ENCODE results near the gene SH3TC2.
"Not testable (repeated sequence)": the region's sequence is repeated elsewhere in the genome, so short reads cannot be mapped to it uniquely, and the experiment has no call there.

SH3TC2 gene

DNA sequence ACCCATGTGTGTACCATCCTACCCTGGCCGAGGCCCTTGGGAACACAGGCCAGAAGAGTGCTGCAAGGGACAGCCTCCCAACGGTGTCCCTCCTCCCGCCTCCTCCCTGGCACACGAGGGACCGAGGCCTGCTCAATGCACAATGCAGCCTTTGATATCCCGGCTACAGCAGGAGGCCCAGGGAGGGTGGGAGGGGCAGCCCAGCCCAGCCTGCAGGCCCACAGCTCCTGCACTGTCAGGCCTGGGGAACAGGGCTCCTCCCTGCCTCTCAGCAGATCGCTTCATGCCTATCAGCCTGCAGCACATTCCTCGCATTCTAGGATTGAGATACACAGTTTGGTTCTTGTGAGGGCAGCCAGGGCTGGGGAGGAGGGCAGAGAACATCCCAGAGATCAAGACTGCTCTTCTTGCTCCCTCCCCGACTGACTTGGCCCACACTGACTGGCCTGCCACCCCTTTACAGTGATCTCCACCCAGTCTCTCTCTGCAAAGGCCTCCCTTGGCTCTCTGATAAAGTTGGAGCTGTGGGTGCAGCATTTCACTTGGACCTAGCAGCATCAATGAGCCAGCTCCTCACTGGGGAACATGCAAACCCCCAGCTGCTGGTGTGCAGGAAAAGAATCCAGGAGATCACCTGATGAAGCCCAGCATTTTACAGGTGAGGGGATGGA, at the start of gene SH3TC2:
Gene SH3TC2, minus strand, starts transcription at position 46 of the 671 bp plus-strand sequence. Its CDS starts 40 bp downstream, at position 6.
- no peak for DNase-seq

DNA sequence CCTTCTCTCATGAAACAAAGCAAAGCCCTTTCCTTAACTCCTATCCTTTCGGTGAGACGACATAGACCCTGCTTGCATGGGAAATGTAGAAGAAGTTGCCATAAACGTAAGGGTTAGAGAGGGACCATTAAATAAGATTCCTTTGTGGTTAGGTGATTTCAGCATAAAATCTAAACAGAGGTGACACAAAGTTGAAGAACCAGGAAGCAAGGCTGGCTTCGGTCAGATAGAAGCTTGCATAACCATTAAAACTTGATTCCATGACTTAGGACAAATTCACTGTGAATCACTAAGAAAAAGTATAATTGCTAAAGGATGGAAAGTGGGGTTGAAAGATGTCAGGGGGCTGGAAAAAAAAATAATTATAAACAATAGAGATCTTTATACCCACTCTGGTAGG, 47.5 kb upstream of the SH3TC2 start:
- DNase-seq = no peak

DNA sequence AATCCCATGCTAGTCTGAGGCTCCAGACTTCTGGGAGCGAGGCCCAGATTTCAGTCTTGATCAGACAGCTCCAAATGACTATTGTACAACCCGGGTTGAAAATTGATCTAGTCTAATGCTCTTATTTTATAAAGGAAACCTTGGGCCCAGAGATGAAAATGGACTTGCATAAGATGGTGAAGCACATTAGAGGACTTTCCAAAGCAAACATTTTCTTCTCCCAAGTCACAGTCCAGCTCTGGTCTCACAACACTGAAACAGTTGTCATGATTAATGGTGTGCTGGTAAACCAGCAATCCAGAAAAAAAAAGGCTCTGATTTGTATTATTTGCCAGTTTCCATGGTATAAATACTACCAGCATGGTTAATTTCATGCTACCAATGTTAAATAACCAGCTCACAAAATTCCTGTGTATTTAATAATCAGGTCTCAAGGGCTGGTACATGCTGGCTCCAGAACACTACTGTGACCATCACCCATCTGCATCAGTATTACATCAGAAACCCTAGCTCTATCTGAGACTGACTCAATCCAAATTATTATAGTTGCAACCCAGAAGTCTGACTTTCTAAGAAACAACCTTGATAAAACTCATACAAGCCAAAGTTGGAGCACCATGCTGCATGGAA, 45.9 kb upstream of the SH3TC2 start:
- DNase-seq = no peak

DNA sequence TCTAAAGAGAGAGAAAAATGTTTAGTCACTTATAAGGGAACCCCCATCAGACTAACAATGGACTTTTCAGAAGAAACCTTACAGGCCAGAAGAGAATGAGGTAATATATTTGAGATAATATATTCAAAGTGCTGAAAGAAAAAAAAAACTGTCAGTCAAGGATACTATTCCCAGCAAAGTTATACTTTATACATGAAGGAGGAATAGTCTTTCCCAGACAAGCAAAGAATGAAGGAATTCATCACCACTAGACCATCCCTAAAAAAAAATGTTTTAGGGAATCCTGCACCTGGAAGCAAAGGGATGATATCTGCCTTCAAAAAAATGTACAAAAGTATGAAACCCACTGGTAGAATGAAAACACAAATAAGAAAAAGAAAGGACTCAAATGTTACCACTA, 37.5 kb upstream of the SH3TC2 start:
- DNase-seq = no peak

DNA sequence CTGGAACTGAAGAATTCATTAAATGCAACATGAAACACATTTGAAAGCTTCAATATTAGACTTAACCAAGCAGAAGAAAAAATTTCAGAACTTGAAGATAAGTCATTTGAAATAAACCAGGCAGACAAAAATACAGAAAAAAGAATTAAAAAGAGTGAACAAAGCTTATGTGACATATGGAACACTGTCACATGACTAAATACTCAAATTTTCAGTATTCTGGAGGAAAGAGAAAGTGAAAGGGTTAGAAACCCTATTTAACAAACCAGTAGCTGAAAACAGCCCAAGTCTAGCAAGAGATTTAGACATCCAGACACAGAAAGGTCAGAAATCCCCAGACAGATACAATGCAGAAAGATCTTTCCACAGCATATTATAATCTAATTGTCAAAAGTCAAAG, 37.1 kb upstream of the SH3TC2 start:
- DNase-seq = no peak

DNA sequence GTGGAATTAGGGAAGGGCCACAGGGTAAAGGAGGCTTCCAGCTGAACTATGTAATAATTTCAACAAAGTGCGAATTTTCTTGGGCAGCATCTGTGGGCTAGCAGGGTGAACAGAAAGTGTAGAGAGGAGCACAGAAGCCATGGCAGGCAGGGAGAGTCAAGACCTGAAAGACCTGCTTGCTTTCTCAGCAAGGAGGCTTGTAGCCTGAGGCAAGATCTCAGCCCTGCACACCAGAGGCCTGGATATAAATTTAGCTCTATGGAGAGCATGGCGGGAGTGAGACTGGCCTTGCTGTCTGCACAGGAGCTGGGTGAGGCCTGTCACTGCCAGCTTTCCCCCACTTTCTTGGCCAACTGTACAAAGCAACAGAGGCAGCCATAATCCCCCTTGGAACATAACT, 32.1 kb upstream of the SH3TC2 start:
- no peak for DNase-seq

DNA sequence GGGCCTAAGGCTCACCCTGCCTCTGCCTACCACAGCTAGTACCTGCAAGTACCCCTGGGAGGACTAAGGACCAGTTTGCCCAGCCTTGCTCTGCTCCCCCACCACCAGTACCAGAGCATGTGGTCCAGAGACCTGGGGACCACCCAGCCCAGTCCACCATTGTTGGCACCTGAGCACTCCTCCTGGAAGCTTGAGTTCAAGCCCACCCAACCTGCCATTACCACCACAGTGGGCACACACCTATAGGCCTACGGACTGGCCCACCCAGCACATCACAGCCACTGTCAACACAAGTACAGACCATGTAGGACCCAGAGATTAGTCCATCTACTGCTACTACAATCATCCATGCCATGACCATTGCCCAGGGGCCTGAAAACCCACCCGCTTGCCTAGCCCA, 30.8 kb upstream of the SH3TC2 start:
- DNase-seq = no peak

DNA sequence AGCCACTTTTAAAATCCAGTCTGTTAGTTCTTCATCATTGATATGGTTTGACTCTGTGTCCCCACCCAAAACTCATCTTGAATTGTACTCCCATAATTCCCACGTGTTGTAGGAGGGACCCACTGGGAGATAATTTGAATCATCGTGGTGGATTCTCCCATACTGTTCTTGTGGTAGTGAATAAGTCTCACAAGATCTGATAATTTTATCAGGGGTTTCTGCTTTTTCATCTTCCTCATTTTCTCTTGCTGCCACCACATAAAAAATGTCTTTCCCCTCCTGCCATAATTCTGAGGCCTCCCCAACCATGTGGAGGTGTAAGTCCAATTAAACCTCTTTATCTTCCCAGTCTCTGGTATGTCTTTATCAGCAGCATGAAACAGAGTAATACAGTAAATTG, 26.9 kb upstream of the SH3TC2 start:
- no peak for DNase-seq

DNA sequence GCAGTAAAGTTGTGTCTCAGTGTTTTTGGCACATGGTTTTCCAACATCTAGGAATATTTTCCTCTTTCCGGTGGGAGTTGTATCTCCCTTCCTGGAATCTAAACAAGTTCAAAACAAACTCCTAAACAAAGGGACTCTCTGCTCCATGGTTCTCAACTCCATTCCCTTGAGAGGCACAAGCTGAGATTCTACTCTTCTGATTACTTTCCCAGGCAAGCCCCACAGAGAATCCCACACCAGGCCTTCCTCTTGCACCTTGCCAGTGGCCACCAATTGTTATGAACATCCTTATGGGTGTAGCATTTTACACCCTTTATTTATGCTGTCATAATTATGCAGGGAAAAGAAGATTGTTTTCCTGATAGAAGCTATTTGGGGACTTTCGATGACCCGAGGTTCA, 25.8 kb upstream of the SH3TC2 start:
- DNase-seq = no peak

DNA sequence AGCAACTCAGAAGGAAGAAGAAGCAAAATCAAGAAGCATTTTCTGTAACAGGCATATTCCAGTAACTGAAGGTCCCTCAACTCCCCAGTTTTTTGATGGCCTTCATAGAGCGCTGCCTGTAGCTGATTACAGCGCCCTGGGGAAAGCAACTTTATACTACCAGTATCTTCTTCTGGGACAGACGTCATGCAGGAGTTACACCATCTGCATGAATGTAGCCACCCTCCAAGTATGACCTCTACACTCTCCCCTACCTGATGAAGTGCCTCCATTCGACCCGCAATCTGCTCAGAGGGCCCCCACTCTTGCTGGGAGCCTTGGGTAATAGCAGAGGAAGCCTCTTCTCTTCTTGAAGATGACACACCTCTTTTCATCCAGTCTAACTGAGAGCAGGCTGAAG, 21.0 kb upstream of the SH3TC2 start:
- no peak for DNase-seq

DNA sequence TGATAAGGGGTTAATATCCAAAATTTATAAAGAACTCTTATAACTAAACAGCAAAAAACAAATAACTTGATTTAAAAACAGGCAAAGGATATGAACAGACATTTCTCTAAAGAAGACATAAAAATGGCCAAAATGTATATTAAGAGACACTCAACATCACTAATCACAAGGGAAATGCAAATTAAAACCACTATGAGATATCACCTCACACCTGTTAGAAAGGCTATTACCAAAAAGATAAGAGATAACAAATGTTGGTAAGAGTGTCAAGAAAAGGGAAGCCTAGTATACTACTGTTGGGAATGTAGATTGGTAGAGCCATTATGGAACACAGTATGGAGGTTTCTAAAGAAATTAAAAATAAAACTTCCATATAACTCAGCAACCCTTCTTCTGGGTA, 19.4 kb upstream of the SH3TC2 start:
- DNase-seq = no peak

DNA sequence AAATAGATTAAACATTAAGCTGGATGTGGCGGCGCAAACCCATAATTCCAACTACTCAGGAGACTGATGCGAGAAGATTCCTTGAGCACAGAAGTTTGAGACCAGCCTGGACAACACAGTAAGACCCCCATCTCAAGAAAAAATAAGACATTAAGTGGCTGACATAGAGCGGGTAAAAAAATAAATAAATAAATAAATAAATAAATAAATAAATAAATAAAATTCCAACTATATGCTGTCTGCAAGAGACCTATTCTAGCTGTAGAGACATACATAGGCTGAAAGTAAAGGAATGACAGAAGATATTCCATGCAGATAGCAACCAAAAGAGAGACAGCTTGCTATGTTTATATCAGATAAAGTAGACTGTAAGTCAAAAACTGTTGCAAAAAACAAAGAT, 17.4 kb upstream of the SH3TC2 start:
- no peak for DNase-seq

DNA sequence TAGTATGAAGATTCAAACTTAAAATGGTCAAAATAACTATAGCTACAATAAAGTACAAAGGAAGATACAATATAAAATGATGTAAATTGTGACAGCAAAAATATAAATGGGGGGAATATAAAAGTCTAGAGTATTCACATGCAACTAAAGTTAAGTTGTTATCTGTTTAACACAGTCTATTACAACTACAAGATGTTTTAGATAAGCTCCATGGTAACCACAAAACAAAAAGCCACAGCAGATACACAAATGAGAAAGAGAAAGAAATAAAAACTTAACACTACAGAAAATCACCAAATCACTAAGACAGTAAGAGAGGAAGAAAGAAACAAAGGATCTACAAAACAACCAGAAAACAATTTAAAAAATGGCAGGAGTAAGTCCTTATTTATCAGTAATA, 17.0 kb upstream of the SH3TC2 start:
- DNase-seq = no peak

DNA sequence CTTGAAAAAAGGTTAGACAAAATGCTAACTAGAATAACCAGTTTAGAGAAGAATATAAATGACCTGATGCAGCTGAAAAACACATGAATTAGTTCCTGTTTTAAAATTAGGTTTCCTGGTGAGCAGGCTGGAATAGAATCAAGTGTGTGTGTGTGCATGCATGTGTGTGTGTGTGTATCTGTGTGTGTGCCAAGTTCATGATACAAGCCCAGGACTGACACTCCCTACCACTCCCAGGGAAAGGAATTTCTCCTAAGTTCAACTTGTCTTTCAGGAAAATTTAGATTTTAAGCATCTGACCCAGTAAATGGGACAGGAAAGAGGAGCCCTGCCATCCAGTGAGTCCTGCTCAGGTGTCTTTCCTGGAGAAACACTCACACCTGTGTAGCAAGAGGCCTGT, 11.2 kb upstream of the SH3TC2 start:
- not testable (repeated sequence) for DNase-seq

DNA sequence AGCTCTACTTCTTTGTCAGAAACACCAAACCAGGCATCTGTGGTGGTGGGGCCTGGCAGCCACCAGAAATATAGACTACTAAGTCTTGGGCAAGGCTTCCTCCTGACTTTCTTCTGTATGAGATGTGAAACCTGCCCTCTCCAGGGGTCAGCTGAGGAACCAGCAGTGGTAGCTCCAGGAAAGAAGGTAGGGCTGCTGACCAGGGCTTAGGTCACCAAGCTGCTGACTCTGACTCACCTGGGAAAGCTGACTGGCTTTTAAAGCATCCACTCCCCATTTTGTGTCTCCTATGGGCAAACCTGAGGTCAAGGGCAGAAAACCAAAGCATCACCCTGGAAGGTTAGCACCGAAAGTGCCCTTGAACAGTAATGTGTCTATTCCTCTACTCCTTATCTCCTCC, 10.4 kb upstream of the SH3TC2 start:
- DNase-seq = no peak

DNA sequence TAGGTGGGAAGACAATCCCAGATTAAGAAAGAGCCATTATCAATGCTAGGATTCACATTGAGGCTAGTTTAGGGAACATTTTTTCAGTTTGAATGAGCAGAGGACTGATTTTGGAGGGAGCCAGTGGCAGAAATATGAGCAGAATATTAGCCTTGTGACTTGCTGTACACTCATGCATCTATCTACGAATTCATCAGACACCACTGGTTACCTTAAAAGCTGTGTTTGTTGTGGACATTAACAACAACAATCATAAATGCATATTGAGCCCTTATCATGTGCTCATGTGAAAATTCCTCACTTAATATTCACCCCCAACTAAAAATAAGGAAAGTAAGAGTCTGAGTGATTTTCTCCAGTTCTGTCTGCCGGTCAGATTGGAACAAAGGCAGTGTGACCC, 9.9 kb upstream of the SH3TC2 start:
- DNase-seq = no peak

DNA sequence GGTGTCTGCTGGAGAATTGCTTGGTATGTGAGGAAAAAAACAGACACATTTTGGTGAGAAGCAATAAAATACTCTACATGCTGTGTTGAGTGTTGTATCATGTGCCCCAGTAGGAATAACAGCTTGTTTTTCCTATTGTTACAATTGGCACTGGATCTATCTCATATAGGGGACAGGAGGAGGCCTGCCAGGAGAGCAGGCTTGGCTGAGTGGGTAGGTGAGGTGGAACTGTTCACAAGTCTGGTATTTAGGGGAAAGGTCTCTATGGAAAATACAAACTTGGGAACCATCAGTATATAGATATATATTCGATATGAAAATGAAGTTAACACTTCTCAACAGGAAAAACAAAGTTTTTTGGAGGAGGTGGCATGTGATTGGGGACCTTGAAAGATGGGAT, 9.5 kb upstream of the SH3TC2 start:
- no peak for DNase-seq

DNA sequence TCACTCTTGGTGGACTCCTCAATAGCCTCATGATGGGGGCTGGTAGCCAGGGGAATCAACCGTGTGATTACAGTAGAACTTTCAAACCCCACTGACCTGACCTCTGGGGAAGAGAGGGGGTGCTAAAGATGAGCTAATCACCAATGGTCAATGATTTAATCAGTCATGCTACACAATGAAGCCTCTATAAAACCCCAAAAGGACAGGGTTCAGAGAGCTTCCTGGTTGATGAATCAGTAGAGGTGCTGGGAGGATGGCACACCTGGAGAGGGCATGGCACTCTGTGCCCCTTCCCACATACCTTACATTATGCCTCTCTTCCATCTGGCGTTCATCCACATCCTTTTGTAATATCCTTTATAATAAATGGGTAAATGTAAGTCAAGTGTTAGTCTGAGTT, 8.9 kb upstream of the SH3TC2 start:
- DNase-seq = no peak

DNA sequence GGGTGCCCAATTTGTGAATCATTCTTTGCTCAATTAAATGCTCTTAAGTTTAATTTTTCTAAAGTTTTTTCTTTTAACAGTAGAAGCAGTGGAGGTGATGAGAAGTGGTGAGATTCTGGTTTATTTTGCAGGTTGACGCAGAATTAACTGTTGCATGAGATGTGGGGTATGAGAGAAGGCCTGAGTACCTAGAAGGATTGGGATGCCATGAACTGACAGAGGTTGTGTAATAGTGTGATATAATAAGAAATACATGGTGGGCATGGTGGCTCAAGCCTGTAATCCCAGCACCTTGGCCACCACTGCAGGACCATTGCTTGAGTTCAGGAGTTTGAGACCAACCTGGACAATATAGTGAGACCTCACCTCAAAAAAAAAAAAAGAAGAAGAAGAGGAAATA, 8.4 kb upstream of the SH3TC2 start:
- no peak for DNase-seq

DNA sequence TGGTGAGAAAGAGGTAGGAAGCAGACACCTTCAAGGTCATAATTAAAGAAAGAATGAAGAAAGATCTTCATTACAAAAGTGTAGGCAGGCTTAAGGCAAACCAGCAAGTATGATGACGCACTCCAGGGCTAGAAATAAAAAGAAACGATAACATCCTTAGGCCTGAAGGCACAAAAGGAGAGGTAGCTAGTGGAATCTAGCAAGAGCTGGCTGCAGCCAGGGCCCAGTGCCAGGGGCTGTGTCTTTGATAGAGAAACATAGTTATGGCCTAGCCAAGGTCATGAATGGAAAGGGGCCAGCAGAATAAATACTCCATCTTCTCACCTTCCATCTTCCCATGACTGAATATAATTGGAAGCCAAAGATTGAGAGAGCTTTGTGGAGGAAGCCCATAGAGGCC, 6.8 kb upstream of the SH3TC2 start:
- DNase-seq = no peak

DNA sequence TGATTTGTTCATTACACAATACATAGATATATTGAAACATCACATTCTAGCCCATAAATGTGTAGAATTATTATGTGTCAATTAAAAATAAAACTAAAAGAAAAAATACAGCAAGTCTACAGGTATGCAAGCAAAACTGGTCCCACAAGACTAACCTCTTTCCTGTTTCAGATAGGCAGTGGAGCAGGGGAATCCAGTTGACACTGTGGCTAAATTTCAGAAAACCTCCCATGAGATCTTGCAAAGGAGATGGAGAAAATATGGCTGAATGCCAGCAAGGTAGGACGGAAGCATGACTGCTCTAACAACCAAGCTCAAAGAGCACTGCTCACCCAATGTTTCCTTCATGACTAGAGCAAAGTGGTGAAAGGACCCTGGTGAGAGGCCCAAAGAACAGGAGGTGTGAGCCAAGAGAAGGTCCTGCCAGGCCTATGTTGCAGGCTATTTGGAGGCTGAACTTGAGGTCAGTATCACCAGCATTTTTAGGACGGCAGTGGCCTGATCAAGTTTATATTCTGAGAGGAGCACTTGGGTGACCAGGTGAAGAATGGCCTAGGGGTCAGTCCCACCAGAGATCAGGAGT, 1.1 kb upstream of the SH3TC2 start:
- no peak for DNase-seq

DNA sequence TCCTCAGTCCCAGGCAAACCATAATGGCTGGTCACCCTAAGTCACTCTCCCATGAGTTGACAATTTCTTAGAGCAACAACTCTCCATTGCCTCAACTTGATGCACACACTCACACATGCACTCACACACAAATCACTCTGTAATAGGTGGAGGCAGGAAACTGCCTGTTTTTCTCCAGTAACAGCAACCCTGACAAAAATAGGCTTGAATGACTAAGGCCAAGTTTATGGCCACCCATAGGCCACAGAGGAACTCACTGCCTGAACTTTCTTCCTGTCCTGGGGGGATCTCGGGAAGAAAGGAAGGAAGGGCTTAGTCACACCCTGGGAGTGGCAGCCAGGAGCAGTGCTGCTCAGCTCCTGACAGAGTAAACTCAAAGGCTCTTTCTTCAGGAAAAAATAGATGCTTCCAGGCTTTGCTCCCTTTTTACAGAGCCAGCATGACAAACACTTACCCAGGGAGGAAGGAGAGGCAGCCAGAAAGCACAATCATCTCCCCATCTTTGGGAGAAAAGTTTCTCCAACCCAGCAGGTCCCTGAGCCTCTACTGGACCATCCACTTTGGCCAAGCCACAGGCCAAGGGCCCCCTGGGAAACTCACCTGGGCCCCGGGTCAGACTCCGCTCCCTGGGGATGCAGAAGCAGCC, 368 bp downstream of the SH3TC2 start:
- DNase-seq = no peak

DNA sequence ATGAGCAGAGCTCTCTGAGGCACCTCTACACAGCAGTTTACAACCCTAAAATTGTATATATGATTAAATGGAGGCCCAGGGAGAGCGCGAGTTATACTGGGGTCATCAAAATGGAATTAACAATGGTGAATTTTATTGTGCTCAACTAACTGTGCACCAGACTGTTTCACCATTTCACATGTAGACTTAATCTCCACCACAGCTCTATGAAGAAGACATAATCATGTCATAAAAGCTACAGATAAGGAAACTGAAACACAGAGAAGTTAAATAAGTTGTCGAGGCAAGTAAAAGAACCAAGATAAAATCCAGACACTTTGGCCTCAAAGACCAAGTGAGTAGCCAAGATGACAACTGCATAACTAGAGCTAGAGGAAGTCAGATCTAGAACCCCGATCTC, 1.5 kb downstream of the SH3TC2 start:
- DNase-seq = no peak

DNA sequence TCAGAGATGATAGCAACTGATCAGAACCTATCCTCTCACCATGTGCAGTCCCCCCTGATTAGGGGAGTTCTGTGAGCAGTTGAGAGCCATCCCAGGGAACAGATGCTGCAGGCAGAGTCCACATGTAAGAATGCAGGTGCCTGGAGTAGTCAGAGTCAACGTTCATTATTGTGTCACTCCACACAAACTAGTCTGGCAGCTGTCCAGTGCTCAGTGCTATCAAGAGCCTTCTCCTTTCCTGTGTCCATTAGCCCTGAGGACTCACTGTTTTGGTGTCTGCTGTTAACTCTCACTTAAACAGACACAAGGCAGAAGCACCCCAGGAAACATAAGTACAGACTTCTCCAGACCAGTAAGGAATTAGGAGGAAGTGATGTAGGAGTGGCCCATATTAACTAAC, 2.5 kb downstream of the SH3TC2 start:
- no peak for DNase-seq
